LNCaP clone FGC (cell line): Measurements from ENCODE around the gene SECTM1.

Source experiments
- DNase-seq: peaks from one replicate; pipeline ENCODE4 v3.0.0-alpha.2; 2011; ENCODE audit warnings: low read depth
- H3K4me3 ChIP-seq: 2 replicates; pipeline ENCODE4 v1.5.1; 2011; ENCODE audit warnings: mild to moderate bottlenecking, low read depth, low read length, control low read depth
- CTCF ChIP-seq: IDR thresholded peaks from 2 replicates; pipeline ENCODE4 v1.5.1; 2012; ENCODE audit warnings: mild to moderate bottlenecking; ENCODE audit not compliant: control insufficient read depth, insufficient read depth; ENCODE audit errors: extremely low read depth

SECTM1 gene

GRCh38 chr17:82313195-82314011, 20.2 kb downstream of the SECTM1 start:
- no peak for DNase-seq
- no peak for TF ChIP-seq CTCF
- no peak overlapping the region for H3K4me3 ChIP-seq

GRCh38 chr17:82311971-82312370, 21.6 kb downstream of the SECTM1 start:
- no peak for TF ChIP-seq CTCF
- no peak overlapping the region for H3K4me3 ChIP-seq
- no peak for DNase-seq

- H3K4me3 ChIP-seq = no peak overlapping the region
- no peak for TF ChIP-seq CTCF
- no peak for DNase-seq
Observed at GRCh38 chr17:82310877-82311276, 22.7 kb downstream of the SECTM1 start.

- no peak overlapping the region for H3K4me3 ChIP-seq
- DNase-seq = no peak
- TF ChIP-seq CTCF = no peak
Observed at GRCh38 chr17:82309656-82310570, 23.7 kb downstream of the SECTM1 start.

- no peak for DNase-seq
- no peak for TF ChIP-seq CTCF
Observed at GRCh38 chr17:82305727-82306300, 27.8 kb downstream of the SECTM1 start.

GRCh38 chr17:82304826-82305726, 28.5 kb downstream of the SECTM1 start:
- no peak for DNase-seq
- H3K4me3 ChIP-seq = no peak overlapping the region
- no peak for TF ChIP-seq CTCF

More at GRCh38 chr17:82305727-82306300, 27.8 kb downstream of the SECTM1 start:
- no peak overlapping the region for H3K4me3 ChIP-seq
